ENCODE results near the gene CGB7. TPM values are rescaled to one million over a fixed set of nuclear protein-coding genes. Genes with fewer than 3 reads are reported as not detected.
"Not testable (repeated sequence)": the region's sequence is repeated elsewhere in the genome, so short reads cannot be mapped to it uniquely, and the experiment has no call there.

CGB7 gene
- total RNA-seq, 1 experiment from 2014 or later: 1.0 TPM

- Mint-ChIP-seq H3K4me1 (ENCODE audit: low read depth, unreplicated experiment) (peaks cover 26% of the 10 kb centered on the region), H3K36me3 (ENCODE audit: insufficient read depth, unreplicated experiment) (peaks cover 10% of the 10 kb centered on the region)
- DNase-seq; H3K27me3 Mint-ChIP-seq (ENCODE audit: unreplicated experiment); H3K27ac Mint-ChIP-seq (ENCODE audit: unreplicated experiment); BruUV-seq (replicated peaks); intact Hi-C loops (cut with micrococcal nuclease; ENCODE audit: unreplicated experiment); CTCF ChIA-PET; H3K9me3 Mint-ChIP-seq (ENCODE audit: low read depth, unreplicated experiment); H3K4me3 Mint-ChIP-seq (ENCODE audit: low read depth, unreplicated experiment): not testable (repeated sequence)
Observed at GRCh38 chr19:49043548-49043947, 14.0 kb downstream of the CGB7 start, which contains the start of gene CGB5. CGB5 (plus strand) TSS chr19:49043848; CDS start chr19:49044210, 362 bp downstream.

- H3K4me3 Mint-ChIP-seq (ENCODE audit: low read depth, unreplicated experiment); H3K9me3 Mint-ChIP-seq (ENCODE audit: low read depth, unreplicated experiment); CTCF ChIA-PET; intact Hi-C loops (cut with micrococcal nuclease; ENCODE audit: unreplicated experiment); DNase-seq; H3K27ac Mint-ChIP-seq (ENCODE audit: unreplicated experiment); H3K27me3 Mint-ChIP-seq (ENCODE audit: unreplicated experiment): not testable (repeated sequence)
- TSS peak; percentile 95 for BruUV-seq (replicated peaks)
- Mint-ChIP-seq H3K4me1 (ENCODE audit: low read depth, unreplicated experiment) (peaks cover 31% of the 10 kb centered on the region), H3K36me3 (ENCODE audit: insufficient read depth, unreplicated experiment) (peaks cover 13% of the 10 kb centered on the region)
Observed at GRCh38 chr19:49042666-49043065, 14.9 kb downstream of the CGB7 start.

GRCh38 chr19:49042177-49042576 is 15.4 kb downstream of the CGB7 start:
- CTCF ChIA-PET: no interaction called here
- peak; percentile 89 for DNase-seq
- Mint-ChIP-seq H3K4me1 (ENCODE audit: low read depth, unreplicated experiment) (peaks cover 31% of the 10 kb centered on the region), H3K9me3 (ENCODE audit: low read depth, unreplicated experiment) (no peaks in the 10 kb centered on the region), H3K27me3 (ENCODE audit: unreplicated experiment) (no peaks in the 10 kb centered on the region), H3K27ac (ENCODE audit: unreplicated experiment) (peak overlapping the region; percentile 60), H3K36me3 (ENCODE audit: insufficient read depth, unreplicated experiment) (peaks cover 13% of the 10 kb centered on the region), H3K4me3 (ENCODE audit: low read depth, unreplicated experiment) (peak overlapping the region; percentile 3)
- TF ChIP-seq CTCF (IDR thresholded peaks at IDR 0.05; ENCODE audit: unreplicated experiment): no peak
- no TSS peak for BruUV-seq (replicated peaks)
- intact Hi-C loops (cut with micrococcal nuclease; ENCODE audit: unreplicated experiment): no loop called here

GRCh38 chr19:49039736-49040135 is 17.8 kb downstream of the CGB7 start:
- CTCF ChIA-PET: interaction anchor here (0.6 to 0.9 kb wide), 2 partner anchors 17 to 848 kb away, joined by 3 to 4 read pairs; no protein-coding TSS in a partner anchor
- H3K9me3 Mint-ChIP-seq (ENCODE audit: low read depth, unreplicated experiment); BruUV-seq (replicated peaks); DNase-seq; H3K27me3 Mint-ChIP-seq (ENCODE audit: unreplicated experiment); H3K27ac Mint-ChIP-seq (ENCODE audit: unreplicated experiment); H3K4me3 Mint-ChIP-seq (ENCODE audit: low read depth, unreplicated experiment); intact Hi-C loops (cut with micrococcal nuclease; ENCODE audit: unreplicated experiment): not testable (repeated sequence)
- Mint-ChIP-seq H3K36me3 (ENCODE audit: insufficient read depth, unreplicated experiment) (peaks cover 27% of the 10 kb centered on the region), H3K4me1 (ENCODE audit: low read depth, unreplicated experiment) (peaks cover 31% of the 10 kb centered on the region)

GRCh38 chr19:49038557-49039276 is 18.8 kb downstream of the CGB7 start:
- CTCF ChIA-PET: interaction anchor here (0.6 to 0.9 kb wide), 2 partner anchors 18 to 847 kb away, joined by 3 read pairs; no protein-coding TSS in a partner anchor
- peak; percentile 89 for DNase-seq
- peak overlapping the region; percentile 63 for H3K27ac Mint-ChIP-seq (ENCODE audit: unreplicated experiment)
- intact Hi-C loops (cut with micrococcal nuclease; ENCODE audit: unreplicated experiment); H3K9me3 Mint-ChIP-seq (ENCODE audit: low read depth, unreplicated experiment); H3K27me3 Mint-ChIP-seq (ENCODE audit: unreplicated experiment); BruUV-seq (replicated peaks): not testable (repeated sequence)
- H3K4me1 Mint-ChIP-seq (ENCODE audit: low read depth, unreplicated experiment): peaks cover 31% of the 10 kb centered on the region
- peaks cover 27% of the 10 kb centered on the region for H3K36me3 Mint-ChIP-seq (ENCODE audit: insufficient read depth, unreplicated experiment)
- peak overlapping the region; percentile 18 for H3K4me3 Mint-ChIP-seq (ENCODE audit: low read depth, unreplicated experiment)

- H3K27ac Mint-ChIP-seq (ENCODE audit: unreplicated experiment): peak overlapping the region; percentile 63
Observed at GRCh38 chr19:49038111-49038510, 19.4 kb downstream of the CGB7 start.

More at GRCh38 chr19:49038111-49038510, 19.4 kb downstream of the CGB7 start:
- DNase-seq; H3K9me3 Mint-ChIP-seq (ENCODE audit: low read depth, unreplicated experiment); H3K27me3 Mint-ChIP-seq (ENCODE audit: unreplicated experiment); intact Hi-C loops (cut with micrococcal nuclease; ENCODE audit: unreplicated experiment): not testable (repeated sequence)
- Mint-ChIP-seq H3K4me1 (ENCODE audit: low read depth, unreplicated experiment) (peaks cover 28% of the 10 kb centered on the region), H3K36me3 (ENCODE audit: insufficient read depth, unreplicated experiment) (peaks cover 27% of the 10 kb centered on the region), H3K4me3 (ENCODE audit: low read depth, unreplicated experiment) (peak overlapping the region; percentile 18)
- BruUV-seq (replicated peaks): TSS peak; percentile 97
- CTCF ChIA-PET: interaction anchor here (0.9 kb wide), 1 partner anchor 18 kb away, joined by 3 read pairs; no protein-coding TSS in a partner anchor
